Stimulated activated CD8-positive, alpha-beta memory T cell treated with anti-CD3 and anti-CD28 coated beads, Interleukin-12 subunit alpha, Interleukin-12 subunit beta, amount 100 ng/mL, for 1 hour (primary cell): ENCODE data around the gene PTPRE.

Source experiments
- DNase-seq: peaks from one replicate; pipeline ENCODE4 v3.0.0-alpha.2; 2020; ENCODE audit warnings: low read depth

PTPRE gene

GRCh38 chr10:128096486-128097199 is 189.7 kb downstream of the PTPRE start:
- DNase-seq = no peak

GRCh38 chr10:128097783-128098182 is 190.9 kb downstream of the PTPRE start:
- no peak for DNase-seq

GRCh38 chr10:128098631-128099030 is 191.7 kb downstream of the PTPRE start:
- no peak for DNase-seq

GRCh38 chr10:128099901-128100300 is 193.0 kb downstream of the PTPRE start:
- no peak for DNase-seq

DNA sequence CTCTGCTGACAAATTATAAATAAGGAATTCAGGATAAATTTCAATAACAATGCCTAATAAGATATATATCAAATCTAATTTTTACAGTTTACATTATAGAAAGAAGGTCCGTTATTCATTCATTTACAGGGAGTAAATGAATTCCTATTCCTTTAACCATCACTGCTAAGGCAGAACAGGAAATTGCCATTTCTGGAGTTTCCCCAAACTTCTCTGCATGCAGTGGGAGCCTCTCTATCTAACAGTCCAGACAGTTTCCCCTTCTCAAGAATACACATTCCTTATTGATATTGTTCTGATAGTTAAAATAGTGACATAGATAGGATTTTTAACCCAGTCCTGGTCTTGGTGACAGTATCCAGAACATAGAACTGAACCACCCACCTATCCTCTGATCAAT is 195.0 kb downstream of the PTPRE start:
- no peak for DNase-seq

- no peak for DNase-seq
Measured at GRCh38 chr10:128102480-128103228, 195.8 kb downstream of the PTPRE start.

DNA sequence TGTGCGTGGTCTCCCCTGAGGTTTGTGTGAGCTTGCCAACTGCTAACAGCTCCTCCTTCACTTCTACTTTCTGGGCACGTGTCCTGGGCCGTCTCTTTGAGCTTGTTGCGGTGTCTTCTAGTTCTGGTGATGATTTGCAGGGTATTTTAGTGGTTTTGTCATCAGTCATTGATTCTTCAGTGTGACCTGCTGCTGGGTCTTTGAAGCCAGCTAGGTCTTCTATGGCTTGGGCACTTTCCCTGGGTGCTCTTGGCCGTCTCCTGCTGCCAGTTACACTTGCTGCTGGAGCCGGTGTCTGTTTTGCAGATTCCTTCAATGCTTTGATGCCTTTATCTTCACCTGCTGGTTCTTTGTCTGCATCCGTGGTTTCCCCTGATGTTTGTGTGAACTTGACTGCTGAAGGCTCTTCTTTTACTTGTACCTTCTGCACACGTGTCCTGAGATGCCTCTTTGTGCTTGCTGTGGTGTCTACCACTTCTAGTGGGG is 196.4 kb downstream of the PTPRE start:
- no peak for DNase-seq

DNA sequence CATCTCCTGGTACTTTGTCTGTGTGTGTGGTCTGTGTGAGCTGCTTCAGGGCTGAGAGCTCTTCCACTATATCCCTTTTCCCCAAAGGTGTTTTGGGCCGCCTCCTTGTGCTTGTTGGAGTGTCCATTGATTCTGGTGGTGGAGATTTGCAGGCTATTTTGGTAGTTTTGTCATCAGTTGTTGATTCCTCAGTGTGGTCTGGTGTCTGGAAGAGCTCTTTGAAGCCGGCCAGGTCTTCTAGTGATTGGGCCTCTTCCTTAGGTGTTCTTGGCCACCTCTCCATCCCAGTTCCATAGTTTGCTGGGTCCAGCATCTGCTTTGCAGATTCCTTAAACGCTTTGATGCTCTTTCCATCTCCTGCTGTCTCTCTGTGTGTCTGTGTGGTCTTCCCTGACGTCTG is 198.5 kb downstream of the PTPRE start:
- no peak for DNase-seq

DNA sequence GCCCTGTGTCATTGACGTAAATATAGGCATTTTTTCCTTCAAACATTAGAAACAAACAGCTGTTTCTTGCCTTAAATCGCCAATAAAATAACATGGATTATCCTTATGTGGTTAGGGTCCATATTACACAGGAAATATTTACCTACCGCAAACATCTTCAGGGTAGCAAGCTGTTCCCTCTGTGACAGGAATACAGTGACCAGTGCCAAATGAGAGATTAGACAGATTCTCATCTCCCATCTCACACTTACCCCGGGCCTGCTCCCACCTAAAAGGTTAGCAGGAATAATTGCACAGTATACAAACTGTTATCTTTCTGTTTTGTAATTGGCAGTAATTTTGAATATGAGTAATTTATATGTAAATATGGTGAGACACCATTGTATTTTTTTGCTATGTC is 202.8 kb downstream of the PTPRE start:
- no peak for DNase-seq

- no peak for DNase-seq
Measured at GRCh38 chr10:128110339-128110738, 203.4 kb downstream of the PTPRE start.

DNA sequence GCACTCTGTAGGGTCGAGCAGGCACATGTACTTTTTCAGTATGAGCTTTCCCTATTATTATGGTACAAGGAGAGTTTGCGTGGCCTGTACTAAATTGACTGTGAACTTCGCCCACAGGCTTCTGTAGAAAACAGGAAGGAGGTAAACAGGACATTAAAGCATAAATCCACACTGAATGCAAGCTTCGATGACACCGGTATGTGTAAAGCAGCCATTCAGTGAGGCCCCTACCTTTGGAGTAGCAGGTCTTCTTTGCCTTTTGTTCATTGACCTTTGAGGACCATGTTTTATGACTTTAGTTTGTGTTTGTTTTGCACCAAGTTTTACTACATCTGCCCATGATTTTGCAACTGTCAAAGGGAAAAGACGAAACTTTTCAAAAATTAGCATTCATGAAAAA is 204.8 kb downstream of the PTPRE start:
- no peak for DNase-seq

- DNase-seq = no peak
Measured at GRCh38 chr10:128113026-128113425, 206.1 kb downstream of the PTPRE start.

GRCh38 chr10:128114901-128115300 is 208.0 kb downstream of the PTPRE start:
- no peak for DNase-seq

- DNase-seq = no peak
Measured at GRCh38 chr10:128115356-128115755, 208.5 kb downstream of the PTPRE start.

DNA sequence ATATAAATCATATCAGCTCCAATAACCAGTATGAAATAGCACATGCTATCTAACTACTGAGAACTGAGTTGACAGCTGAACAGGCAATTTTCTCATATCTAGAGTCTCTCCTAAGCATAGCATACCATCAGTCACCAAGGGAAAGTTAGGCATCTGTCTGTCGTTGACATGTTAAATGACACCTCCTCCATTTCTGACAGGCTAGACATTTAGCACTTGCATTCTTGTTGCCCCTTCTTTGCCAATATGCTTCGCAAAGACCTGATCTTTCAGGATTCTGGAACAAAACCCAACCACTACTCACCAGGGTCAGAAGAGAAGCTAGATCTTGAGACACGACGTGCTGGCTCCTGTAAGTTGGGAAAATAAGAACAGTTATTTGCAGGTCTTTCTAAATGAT is 209.3 kb downstream of the PTPRE start:
- DNase-seq = no peak

- DNase-seq = no peak
Measured at GRCh38 chr10:128116851-128117615, 210.1 kb downstream of the PTPRE start.

GRCh38 chr10:128121750-128122412 is 215.0 kb downstream of the PTPRE start:
- DNase-seq = no peak

GRCh38 chr10:128122931-128123330 is 216.0 kb downstream of the PTPRE start:
- DNase-seq = no peak

- no peak for DNase-seq
Measured at GRCh38 chr10:128123846-128124245, 216.9 kb downstream of the PTPRE start.

DNA sequence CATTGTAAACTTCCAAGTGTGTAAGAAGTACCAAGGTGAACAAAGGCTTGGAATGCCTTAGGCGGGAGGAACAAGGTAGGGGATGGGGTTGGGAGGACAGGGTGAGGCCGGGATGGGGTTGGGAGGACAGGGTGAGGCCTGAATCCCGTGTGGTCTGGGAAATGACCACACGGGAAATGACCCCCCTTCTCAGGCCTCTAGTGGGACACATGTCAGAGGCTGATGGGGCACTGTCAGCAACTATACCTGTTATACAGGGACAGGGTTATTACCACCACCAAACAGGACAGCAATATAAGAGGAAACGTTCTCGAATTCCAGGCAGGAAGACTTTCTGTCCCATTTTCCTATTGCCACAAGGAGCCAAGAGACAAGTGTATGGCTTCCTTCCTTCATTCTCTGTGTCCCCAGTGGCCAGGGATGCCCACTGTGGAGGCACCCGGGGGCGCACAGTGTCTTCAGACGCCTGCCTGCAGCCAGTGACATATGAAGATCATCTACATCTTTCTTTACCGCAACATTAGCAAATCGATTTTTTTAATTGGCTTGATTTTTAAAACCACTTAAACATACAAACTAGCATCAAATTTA is 218.0 kb downstream of the PTPRE start:
- DNase-seq = no peak

- DNase-seq = no peak
Measured at GRCh38 chr10:128125416-128125943, 218.6 kb downstream of the PTPRE start.
